WERI-Rb-1 (cell line): ENCODE results near the gene SMIM29.
A peak's percentile ranks its signal among the peaks of the same experiment; 100 is the strongest.
"Not testable (repeated sequence)": the region's sequence is repeated elsewhere in the genome, so short reads cannot be mapped to it uniquely, and the experiment has no call there.

Source experiments
- DNase-seq: peaks from one replicate; pipeline ENCODE4 v3.0.0-alpha.2; 2020
- H3K27ac ChIP-seq: fragments of 250-450 bp; sonication (Bioruptor Pico); 2 replicates; pipeline ENCODE4 v1.5.1; 2020; ENCODE audit warnings: mild to moderate bottlenecking, moderate library complexity
- H3K27me3 ChIP-seq: fragments of 250-450 bp; sonication (Bioruptor Pico); 2 replicates; pipeline ENCODE4 v1.5.1; 2021; ENCODE audit warnings: mild to moderate bottlenecking, low read depth, moderate library complexity; ENCODE audit not compliant: insufficient read depth, severe bottlenecking
- H3K36me3 ChIP-seq: fragments of 250-450 bp; sonication (Bioruptor Pico); 2 replicates; pipeline ENCODE4 v1.5.1; 2020; ENCODE audit warnings: mild to moderate bottlenecking, moderate library complexity
- H3K4me3 ChIP-seq: 2 replicates; pipeline ENCODE4 v1.5.1; 2011; ENCODE audit warnings: low read depth, mild to moderate bottlenecking, control low read depth, low read length
- H3K9me3 ChIP-seq: fragments of 250-450 bp; sonication (Bioruptor Pico); 2 replicates; pipeline ENCODE4 v1.5.1; 2021; ENCODE audit warnings: mild to moderate bottlenecking, moderate library complexity; ENCODE audit not compliant: severe bottlenecking
- CTCF ChIP-seq: IDR thresholded peaks from 2 replicates; pipeline ENCODE4 v1.5.1; 2011; ENCODE audit warnings: low read depth, mild to moderate bottlenecking, control low read depth, inconsistent platforms, low read length

SMIM29 gene

GRCh38 chr6:34259529-34260069 is 10.8 kb upstream of the SMIM29 start:
- Histone ChIP-seq H3K36me3 (no peaks in the 10 kb centered on the region; the same call in 1 of the 2 replicates), H3K4me3 (no peak overlapping the region), H3K27ac (no peak overlapping the region), H3K27me3 (no peaks in the 10 kb centered on the region), H3K9me3 (peaks cover 6% of the 10 kb centered on the region)
- DNase-seq, result no peak
- no peak for TF ChIP-seq CTCF

- not testable (repeated sequence) for H3K27me3 ChIP-seq, H3K36me3 ChIP-seq, DNase-seq, H3K4me3 ChIP-seq, H3K27ac ChIP-seq, H3K9me3 ChIP-seq
Observed at GRCh38 chr6:34252395-34252794, 3.6 kb upstream of the SMIM29 start.

GRCh38 chr6:34249469-34250261 is 859 bp upstream of the SMIM29 start:
- Histone ChIP-seq H3K9me3 (peaks cover 4% of the 10 kb centered on the region), H3K4me3 (peak overlapping the region; percentile 75), H3K27ac (peak overlapping the region; percentile 77), H3K36me3 (peaks cover 9% of the 10 kb centered on the region), H3K27me3 (no peaks in the 10 kb centered on the region)
- TF ChIP-seq CTCF, result no peak
- no peak for DNase-seq

- H3K27ac ChIP-seq, result peak overlapping the region; percentile 56
- peaks cover 23% of the 10 kb centered on the region for H3K36me3 ChIP-seq
- H3K4me3 ChIP-seq, result peak overlapping the region; percentile 75
- no peaks in the 10 kb centered on the region for H3K27me3 ChIP-seq
- no peak for TF ChIP-seq CTCF
- no peaks in the 10 kb centered on the region for H3K9me3 ChIP-seq
- peak; percentile 80 for DNase-seq
Observed at GRCh38 chr6:34248198-34248726, 544 bp downstream of the SMIM29 start.

- Histone ChIP-seq H3K4me3 (no peak overlapping the region; the same call in 1 of the 2 replicates), H3K36me3 (peaks cover 29% of the 10 kb centered on the region), H3K27ac (peak overlapping the region; percentile 52), H3K27me3 (no peaks in the 10 kb centered on the region), H3K9me3 (no peaks in the 10 kb centered on the region)
- no peak; the same call in 1 of the 2 replicates for TF ChIP-seq CTCF
- no peak for DNase-seq
Observed at GRCh38 chr6:34247481-34248197, 1.2 kb downstream of the SMIM29 start.
